HG03521 (cell line): Measurements from ENCODE around the gene EIF1B.

Experiments used
- ATAC-seq: cut with Tn5 transposase; IDR thresholded peaks from one replicate; pipeline ENCODE4 v1.9.1; 2021; ENCODE audit warnings: mild to moderate bottlenecking, moderate library complexity; ENCODE audit not compliant: unreplicated experiment

The EIF1B gene

GRCh38 chr3:40340541-40341170, 31.1 kb downstream of the EIF1B start:
- ATAC-seq, result no peak

GRCh38 chr3:40341671-40342070, 32.2 kb downstream of the EIF1B start:
- ATAC-seq, result no peak

GRCh38 chr3:40350529-40350928, 41.0 kb downstream of the EIF1B start:
- ATAC-seq, result no peak

- no peak for ATAC-seq
Observed at GRCh38 chr3:40355410-40355809, 45.9 kb downstream of the EIF1B start.

GRCh38 chr3:40358454-40358853, 48.9 kb downstream of the EIF1B start:
- no peak for ATAC-seq
